GM08714 (cell line): ENCODE data around the gene MEPE.

Source experiments
- H3K4me3 ChIP-seq: fragments of 200-500 bp; sonication (Bioruptor generic); 2 replicates; pipeline ENCODE4 v1.5.1; 2014; ENCODE audit warnings: mild to moderate bottlenecking, low read length, inconsistent platforms
- ZNF274 ChIP-seq: IDR thresholded peaks from 2 replicates; pipeline ENCODE4 v1.6.1; 2012; ENCODE audit warnings: mild to moderate bottlenecking, low read depth, low read length

Gene MEPE

DNA sequence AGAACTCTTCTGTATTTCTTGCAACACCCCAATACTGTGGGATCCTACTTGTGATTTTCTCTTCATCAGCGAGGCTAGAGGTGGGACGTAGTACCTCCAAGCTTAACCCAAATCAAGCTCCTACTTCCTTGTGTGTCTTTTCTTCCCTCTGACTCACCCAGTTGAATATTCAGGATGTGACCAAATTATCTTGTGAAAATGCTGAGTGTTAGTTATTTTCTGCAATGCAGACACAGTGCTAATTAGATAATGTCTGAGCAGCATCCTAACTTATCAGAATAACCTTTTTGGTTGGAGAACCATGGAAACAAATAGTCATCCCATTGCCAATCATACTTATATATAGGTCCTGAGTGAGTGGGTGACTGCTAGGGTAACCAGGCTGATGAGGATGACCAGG, 2.4 kb downstream of the MEPE start:
- no peak overlapping the region for H3K4me3 ChIP-seq
- TF ChIP-seq ZNF274, result no peak

DNA sequence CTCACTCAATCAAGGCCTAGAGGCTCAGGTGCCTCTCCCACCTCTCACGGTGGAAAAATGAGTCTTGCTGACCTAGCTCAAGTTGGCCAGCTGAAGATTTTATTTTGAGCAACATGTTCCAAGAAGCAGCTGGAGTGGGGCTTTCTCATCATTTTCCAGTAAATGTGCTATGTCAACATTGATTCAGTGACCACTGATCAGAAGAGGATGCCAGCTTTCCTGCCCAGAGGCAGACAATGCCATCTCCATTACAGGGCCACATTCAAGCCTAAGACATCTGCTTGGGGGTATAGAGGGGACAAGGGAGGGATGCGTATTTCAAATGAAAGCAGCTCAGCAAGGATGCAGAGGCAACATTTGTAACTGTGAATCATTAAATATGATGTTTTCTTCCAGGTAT, 3.0 kb downstream of the MEPE start:
- TF ChIP-seq ZNF274, result no peak
- no peak overlapping the region for H3K4me3 ChIP-seq

DNA sequence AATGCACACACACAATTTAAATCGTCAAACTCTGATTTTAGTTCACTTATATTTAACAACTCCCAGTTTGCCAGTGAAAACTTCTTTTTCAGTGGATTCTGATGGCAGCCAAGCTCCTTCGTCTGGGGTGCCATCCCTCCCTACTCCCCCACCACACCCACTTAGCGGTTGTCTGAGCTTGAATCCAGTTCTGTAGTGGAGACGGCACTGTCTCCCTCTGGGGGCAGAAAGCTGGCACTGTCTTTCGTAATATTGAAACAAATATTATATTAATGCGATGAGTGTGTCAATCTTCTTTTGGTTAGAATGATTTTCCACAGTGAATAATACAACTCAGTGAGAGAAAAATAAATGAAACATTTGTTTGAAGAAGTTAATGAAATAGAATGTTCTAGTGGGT, 5.4 kb downstream of the MEPE start:
- TF ChIP-seq ZNF274, result no peak
- H3K4me3 ChIP-seq, result no peak overlapping the region

DNA sequence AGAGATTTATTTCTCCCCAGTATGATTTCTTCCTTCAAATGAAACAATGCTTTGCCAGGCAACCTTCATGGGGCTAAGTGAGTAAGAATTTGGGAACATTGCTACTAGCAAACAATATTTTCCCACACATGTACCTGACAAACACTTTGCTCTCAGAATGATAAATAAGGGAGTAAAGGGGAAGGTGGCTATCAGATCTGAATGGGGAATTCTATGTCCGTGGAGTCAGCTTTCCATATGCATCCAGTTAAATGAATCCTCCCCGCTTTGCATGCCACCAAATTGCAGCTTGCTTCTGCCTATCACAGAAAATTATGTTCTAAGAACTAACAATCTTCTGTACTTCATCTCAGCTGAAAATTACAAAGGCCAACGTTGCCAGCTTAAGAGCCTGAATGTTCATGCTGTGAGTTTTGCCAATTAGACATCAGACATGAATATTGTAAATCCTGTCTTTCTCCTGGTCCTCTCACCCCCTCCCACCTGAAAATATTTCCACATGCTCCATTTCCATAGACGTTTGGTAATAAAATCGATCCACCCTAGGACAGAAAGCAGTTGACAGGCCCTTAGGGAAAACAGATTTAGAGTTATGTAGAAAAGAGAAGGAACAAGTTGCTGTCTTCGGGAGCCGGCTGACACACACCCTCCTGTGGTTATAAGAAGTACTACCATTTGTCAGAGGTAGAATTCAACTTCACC, 6.3 kb downstream of the MEPE start:
- TF ChIP-seq ZNF274, result no peak
- H3K4me3 ChIP-seq, result no peak overlapping the region

DNA sequence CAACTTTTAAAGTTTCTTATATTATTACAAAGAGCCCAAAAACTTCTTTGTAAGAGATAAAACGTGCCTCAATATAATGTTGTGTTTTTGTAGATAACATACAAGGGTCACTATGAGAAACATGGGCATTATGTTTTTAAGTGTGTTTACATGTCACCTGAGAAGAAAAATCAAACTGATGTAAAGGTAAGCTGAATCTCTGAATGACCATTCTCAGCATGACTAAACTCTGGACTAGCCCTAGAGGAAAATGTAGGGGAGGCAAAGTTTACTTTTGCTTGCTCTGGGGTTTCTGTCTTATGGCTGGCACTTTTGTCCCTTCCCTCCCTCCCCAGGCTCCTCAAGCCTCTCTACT, 6.8 kb downstream of the MEPE start:
- no peak for TF ChIP-seq ZNF274
- H3K4me3 ChIP-seq, result no peak overlapping the region

DNA sequence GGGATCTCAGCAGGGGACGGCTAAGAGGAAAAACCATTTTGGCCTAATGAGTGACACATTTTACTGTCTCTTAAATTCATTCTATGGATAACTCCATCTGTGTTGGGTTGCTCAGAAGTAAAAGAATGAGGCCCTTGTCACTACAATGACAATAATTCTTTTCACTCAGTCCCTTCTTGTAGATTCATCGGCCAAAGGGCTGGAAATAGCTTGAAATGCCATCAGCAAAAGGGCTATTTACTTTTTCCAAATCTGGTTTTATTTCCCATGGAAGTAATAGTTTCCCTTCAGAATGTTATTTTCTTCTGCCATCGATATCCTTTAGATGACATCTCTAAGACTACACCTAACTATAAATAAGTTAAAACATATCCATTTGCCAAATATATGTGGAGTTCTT, 7.4 kb downstream of the MEPE start:
- no peak overlapping the region for H3K4me3 ChIP-seq
- TF ChIP-seq ZNF274, result no peak

DNA sequence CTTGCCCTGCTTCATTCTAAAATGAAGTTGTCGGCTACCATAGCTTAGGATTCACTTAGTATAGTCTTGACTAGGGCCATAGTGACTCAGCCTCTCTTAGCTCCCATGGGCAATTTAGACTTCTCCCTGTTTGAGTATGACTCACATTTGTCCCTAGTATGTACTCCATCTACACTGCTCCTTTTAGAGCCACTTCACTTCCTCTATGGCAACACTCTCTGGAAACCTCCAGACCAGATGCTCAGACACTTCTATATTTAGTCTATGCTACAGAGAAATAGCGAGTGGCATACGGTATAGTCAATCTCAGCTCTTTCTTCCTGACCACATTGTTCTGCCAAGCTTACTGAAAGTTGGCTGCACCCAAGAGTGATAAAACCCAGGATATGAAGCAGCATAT, 11.2 kb downstream of the MEPE start:
- TF ChIP-seq ZNF274, result no peak

DNA sequence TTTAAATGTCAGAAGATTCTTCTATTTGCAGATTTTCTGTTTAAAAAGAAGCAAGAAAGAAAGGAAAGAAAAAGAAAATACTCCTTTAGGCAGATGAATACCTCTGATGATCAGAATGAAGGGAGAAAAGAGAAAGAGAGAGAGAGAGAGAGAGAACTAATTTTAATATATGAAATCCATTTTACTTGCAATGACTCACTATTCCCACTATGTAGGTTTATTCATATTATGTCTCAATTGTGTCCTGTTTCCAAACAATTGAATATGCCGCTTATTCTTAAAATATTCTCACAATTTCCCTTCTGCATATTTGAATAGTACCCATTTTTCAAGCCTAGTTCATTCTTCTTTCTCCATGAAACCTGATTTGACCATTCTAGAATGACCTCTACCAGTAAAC, 11.7 kb downstream of the MEPE start:
- H3K4me3 ChIP-seq, result no peak overlapping the region
- TF ChIP-seq ZNF274, result no peak

More for the DNA sequence above, 11.2 kb downstream of the MEPE start:
- H3K4me3 ChIP-seq, result no peak overlapping the region

DNA sequence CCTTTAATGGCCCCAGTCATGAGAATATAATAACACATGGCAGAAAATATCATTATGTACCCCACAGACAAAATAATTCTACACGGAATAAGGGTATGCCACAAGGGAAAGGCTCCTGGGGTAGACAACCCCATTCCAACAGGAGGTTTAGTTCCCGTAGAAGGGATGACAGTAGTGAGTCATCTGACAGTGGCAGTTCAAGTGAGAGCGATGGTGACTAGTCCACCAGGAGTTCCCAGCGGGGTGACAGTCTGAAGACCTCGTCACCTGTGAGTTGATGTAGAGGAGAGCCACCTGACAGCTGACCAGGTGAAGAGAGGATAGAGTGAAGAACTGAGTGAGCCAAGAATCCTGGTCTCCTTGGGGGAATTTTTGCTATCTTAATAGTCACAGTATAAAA, 13.5 kb downstream of the MEPE start:
- no peak overlapping the region for H3K4me3 ChIP-seq

DNA sequence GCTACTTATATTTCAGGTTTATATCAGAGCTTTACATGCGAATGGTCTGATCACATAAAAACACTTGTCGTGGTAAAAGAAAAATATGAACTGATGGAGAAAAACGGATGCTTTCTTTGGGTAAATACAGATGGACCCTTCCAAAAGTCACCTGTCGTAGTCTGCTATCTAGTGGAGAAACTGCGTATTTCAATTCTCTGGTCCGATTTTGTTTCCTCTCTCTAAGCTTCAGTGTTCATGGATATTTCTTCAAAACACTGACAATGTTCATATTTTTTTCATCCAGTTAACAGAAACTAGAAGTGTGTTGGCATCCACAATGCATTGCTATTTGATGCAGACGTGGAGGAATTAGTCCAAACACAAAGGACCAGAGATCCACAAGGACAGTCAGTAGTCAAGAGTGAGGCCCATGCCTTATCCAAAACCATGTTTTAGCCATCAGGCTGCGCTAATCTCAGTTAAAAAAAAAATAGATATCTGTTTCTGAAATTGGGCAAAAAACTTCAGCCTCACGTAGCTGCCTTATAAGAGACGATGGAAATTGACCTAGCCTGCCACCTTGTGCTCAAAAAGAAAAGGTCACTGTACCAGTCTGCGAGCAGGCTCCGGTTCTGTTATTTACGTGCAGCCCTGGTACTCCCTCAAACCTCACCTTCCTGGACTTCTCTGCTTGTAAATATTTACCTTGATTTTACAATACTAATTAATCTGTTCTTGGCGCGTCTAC, 16.0 kb downstream of the MEPE start:
- no peak overlapping the region for H3K4me3 ChIP-seq
- TF ChIP-seq ZNF274, result no peak

More for the DNA sequence above, 13.5 kb downstream of the MEPE start:
- TF ChIP-seq ZNF274, result no peak

DNA sequence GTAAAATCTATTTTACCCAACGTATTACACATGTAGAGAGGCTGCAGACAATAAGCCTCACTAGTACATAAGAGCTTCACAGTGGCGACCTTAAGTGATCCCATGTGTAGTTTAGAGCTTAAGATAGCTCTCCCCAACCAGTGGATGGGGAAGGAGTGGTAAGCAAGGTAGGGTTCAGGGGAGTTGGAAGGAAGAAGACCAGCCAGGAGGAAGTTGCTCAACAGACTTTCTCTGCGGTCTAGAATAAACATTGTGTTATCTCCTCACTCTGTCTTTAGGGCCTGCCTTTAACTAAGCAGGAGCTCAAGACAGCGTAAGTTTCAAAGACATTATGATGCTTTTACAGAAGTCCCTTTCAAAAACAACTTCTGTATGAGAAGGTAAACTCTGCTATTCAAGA, 16.8 kb downstream of the MEPE start:
- TF ChIP-seq ZNF274, result no peak
- no peak overlapping the region for H3K4me3 ChIP-seq

DNA sequence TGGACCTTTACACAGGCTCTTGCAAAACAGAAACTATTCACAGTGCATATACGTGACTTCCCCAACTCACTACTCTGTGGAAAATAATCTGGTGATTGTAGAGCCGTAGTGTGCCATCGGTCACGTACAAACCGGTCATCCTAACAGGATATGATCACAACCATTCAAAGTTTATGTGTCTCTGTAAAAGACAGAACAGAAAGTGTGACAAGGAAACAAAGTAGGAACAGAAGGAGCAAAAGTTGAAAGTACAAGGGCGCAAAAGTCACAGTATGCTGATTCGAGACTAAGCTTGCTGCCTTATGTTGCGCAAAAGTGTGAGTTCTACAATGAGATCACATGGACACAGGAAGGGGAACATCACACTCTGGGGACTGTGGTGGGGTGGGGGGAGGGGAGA, 18.6 kb downstream of the MEPE start:
- no peak overlapping the region for H3K4me3 ChIP-seq

DNA sequence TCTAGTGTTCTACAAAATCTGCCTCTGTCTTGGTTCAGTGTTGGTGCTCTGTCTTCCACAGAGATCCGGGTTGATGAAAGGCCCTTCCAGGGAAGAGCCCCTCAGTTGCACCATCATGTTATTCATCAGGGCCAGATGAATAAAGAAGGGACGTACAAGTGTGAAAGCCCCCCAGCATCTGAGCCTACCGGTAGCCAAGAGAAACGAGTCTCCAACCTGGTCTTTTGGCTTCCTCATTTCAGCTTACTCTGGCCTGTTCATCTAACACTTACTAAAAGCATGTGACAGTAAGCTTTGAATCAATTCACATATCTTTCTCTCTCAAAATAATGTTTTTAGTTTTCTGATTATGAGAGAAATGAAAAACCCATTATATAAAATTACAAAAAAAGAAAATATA, 19.2 kb downstream of the MEPE start:
- no peak for TF ChIP-seq ZNF274

More for the DNA sequence above, 18.6 kb downstream of the MEPE start:
- TF ChIP-seq ZNF274, result no peak

DNA sequence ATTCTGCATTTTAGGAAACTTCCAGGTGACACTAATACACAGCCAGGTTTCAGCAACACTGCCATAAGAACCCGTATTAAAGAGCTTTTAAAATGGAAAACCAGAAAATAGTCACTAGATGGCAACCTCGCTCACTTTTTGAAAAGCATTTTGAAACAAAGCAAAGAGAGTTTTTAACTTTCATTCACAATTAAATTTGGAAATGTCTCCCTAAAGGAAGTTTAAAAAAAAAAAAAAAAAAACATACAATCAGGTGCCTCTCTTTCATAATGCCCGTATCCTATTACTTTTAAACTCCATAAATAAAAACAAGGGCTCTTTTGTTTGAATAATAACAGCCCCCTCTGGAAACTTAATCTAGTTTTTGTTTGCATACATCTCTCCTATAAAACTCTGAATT, 20.3 kb downstream of the MEPE start:
- no peak for TF ChIP-seq ZNF274
- no peak overlapping the region for H3K4me3 ChIP-seq

More for the DNA sequence above, 19.2 kb downstream of the MEPE start:
- H3K4me3 ChIP-seq, result no peak overlapping the region

DNA sequence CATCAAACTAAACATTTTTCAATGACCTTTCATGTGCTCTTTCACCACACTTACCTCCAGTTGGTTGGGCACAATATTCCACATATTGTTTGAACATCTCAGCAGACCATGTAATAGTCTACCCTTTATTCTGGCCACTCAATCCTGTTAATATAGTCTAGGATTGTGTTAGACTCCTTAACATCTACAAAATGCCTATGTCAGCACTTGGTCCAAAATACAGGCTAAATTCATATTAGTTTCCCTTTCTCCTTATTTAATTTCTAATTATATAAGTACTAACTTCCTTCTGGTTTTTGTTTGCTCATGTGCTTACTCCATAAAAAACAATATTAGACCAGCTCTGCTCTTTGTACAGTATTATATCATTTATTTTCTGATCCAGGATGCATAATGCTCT, 21.1 kb downstream of the MEPE start:
- TF ChIP-seq ZNF274, result no peak
- H3K4me3 ChIP-seq, result no peak overlapping the region
